Caco-2 (cell line): ENCODE data around the gene TEX51. TPM values are rescaled to one million over a fixed set of nuclear protein-coding genes. Genes with fewer than 3 reads are reported as not detected.

ENCODE experiments used
- BruUV-seq: library from RNA; stranded (reverse); fragments of 400-500 nt; replicated peaks from 2 replicates; lab custom pipeline; 2021; lab: Mats Ljungman, UMichigan
- CTCF ChIA-PET: fragments of 300-600 bp; sonication (Branson Sonifier 250); formaldehyde crosslinking; loops from one replicate; lab custom pipeline; 2022; ENCODE audit warnings: antibody characterized with exemption; lab: Charles Lee
- POLR2A ChIA-PET: fragments of 300-600 bp; sonication (Branson Sonifier 250); formaldehyde crosslinking; loops from one replicate; lab custom pipeline; 2022; ENCODE audit warnings: antibody characterized with exemption; lab: Charles Lee
- DNase-seq, 2 experiments: peaks; one replicate each; pipeline versions ENCODE4 v3.0.0 to v3.0.0-alpha.2; 2020 to 2022
- H3K27me3 ChIP-seq: replicated peaks from 2 replicates; pipeline ENCODE4 v1.6.0; 2011; ENCODE audit warnings: low read length; ENCODE audit not compliant: control insufficient read depth, insufficient read depth
- H3K36me3 ChIP-seq: 2 replicates; pipeline ENCODE4 v1.5.1; 2011; ENCODE audit warnings: low read length; ENCODE audit not compliant: control insufficient read depth, insufficient read depth
- H3K4me1 ChIP-seq: fragments of 250-450 bp; sonication (Bioruptor Pico); 2 replicates; pipeline ENCODE4 v1.5.1; 2020; ENCODE audit warnings: mild to moderate bottlenecking
- H3K4me3 ChIP-seq: 2 replicates; pipeline ENCODE4 v1.5.1; 2011; ENCODE audit warnings: low read depth, mild to moderate bottlenecking, control low read depth, low read length
- H3K9me3 ChIP-seq: fragments of 250-450 bp; sonication (Bioruptor Pico); 2 replicates; pipeline ENCODE4 v1.5.1; 2020; ENCODE audit warnings: mild to moderate bottlenecking, moderate library complexity
- H3K27ac Mint-ChIP-seq: one replicate; pipeline ENCODE4 v1.8.0; 2022; ENCODE audit warnings: mixed read lengths; ENCODE audit not compliant: unreplicated experiment
- H3K27me3 Mint-ChIP-seq: one replicate; pipeline ENCODE4 v1.8.0; 2022; ENCODE audit warnings: mixed read lengths; ENCODE audit not compliant: insufficient read depth, unreplicated experiment
- H3K36me3 Mint-ChIP-seq: one replicate; pipeline ENCODE4 v1.8.0; 2022; ENCODE audit warnings: mild to moderate bottlenecking, mixed read lengths; ENCODE audit not compliant: insufficient read depth, unreplicated experiment
- H3K4me1 Mint-ChIP-seq: one replicate; pipeline ENCODE4 v1.8.0; 2022; ENCODE audit warnings: low read depth, mixed read lengths; ENCODE audit not compliant: unreplicated experiment
- H3K4me3 Mint-ChIP-seq: one replicate; pipeline ENCODE4 v1.8.0; 2022; ENCODE audit warnings: mild to moderate bottlenecking, moderate library complexity, mixed read lengths; ENCODE audit not compliant: unreplicated experiment
- H3K9me3 Mint-ChIP-seq: one replicate; pipeline ENCODE4 v1.8.0; 2022; ENCODE audit warnings: mixed read lengths; ENCODE audit not compliant: unreplicated experiment
- CTCF ChIP-seq, 2 experiments: fragments of 200-600 bp in 1 of 2; IDR thresholded peaks; 1 replicate in 1 of 2; 2 replicates in 1 of 2; pipeline versions ENCODE4 v1.5.1 to v1.8.0; 2011 to 2022; ENCODE audit warnings: antibody characterized with exemption in 1 of 2, control low read depth in 1 of 2, inconsistent platforms in 1 of 2, low read depth in 1 of 2, low read length in 1 of 2, mild to moderate bottlenecking in 1 of 2, moderate library complexity in 1 of 2; ENCODE audit not compliant: insufficient read depth in 1 of 2, severe bottlenecking in 1 of 2, unreplicated experiment in 1 of 2
- intact Hi-C: fragments of 100-400 bp; cut with micrococcal nuclease; formaldehyde crosslinking; loops from one replicate; pipeline ENCODE4 v1.10.0; 2022; ENCODE audit not compliant: unreplicated experiment
- total RNA-seq: library from RNA; stranded (reverse); gene quantifications from 2 replicates; pipeline ENCODE4 v1.2.3, GENCODE V29; 2022

Gene TEX51
- total RNA-seq, 1 experiment from 2014 or later = not detected

GRCh38 chr2:126940331-126940730 is 41.6 kb downstream of the TEX51 start:
- Histone ChIP-seq H3K4me1 (no peaks in the 10 kb centered on the region), H3K27me3 (no peaks in the 10 kb centered on the region), H3K36me3 (no peaks in the 10 kb centered on the region), H3K4me3 (no peak overlapping the region), H3K9me3 (peaks cover 14% of the 10 kb centered on the region)
- no peak for DNase-seq
- Mint-ChIP-seq H3K36me3 (no peaks in the 10 kb centered on the region), H3K27ac (no peak overlapping the region), H3K9me3 (peaks cover 13% of the 10 kb centered on the region), H3K4me1 (no peaks in the 10 kb centered on the region), H3K27me3 (peaks cover 5% of the 10 kb centered on the region), H3K4me3 (no peak overlapping the region)
- ChIA-PET CTCF (no interaction called here), POLR2A (no interaction called here)
- BruUV-seq = no TSS peak
- no peak for TF ChIP-seq CTCF (IDR thresholded peaks at IDR 0.05; ENCODE audit: insufficient read depth in 1 of 2, low read depth in 1 of 2, low read length in 1 of 2, severe bottlenecking in 1 of 2, unreplicated experiment in 1 of 2)
- intact Hi-C loops = no loop called here

- H3K4me1 Mint-ChIP-seq = peaks cover 12% of the 10 kb centered on the region
- TF ChIP-seq CTCF (IDR thresholded peaks at IDR 0.05; ENCODE audit: insufficient read depth in 1 of 2, low read depth in 1 of 2, low read length in 1 of 2, severe bottlenecking in 1 of 2, unreplicated experiment in 1 of 2) = no peak
- no TSS peak for BruUV-seq
- Histone ChIP-seq H3K27me3 (no peaks in the 10 kb centered on the region), H3K4me3 (no peak overlapping the region), H3K9me3 (peaks cover 29% of the 10 kb centered on the region), H3K36me3 (no peaks in the 10 kb centered on the region), H3K4me1 (peaks cover 15% of the 10 kb centered on the region)
- no peak overlapping the region for H3K4me3 Mint-ChIP-seq
- H3K9me3 Mint-ChIP-seq = peaks cover 23% of the 10 kb centered on the region
- ChIA-PET POLR2A (no interaction called here), CTCF (no interaction called here)
- DNase-seq = no peak
- peaks cover 5% of the 10 kb centered on the region for H3K27me3 Mint-ChIP-seq
- H3K36me3 Mint-ChIP-seq = no peaks in the 10 kb centered on the region
- H3K27ac Mint-ChIP-seq = no peak overlapping the region
- intact Hi-C loops = no loop called here
Observed at GRCh38 chr2:126942427-126943203, 43.9 kb downstream of the TEX51 start.

GRCh38 chr2:126943612-126944348 is 45.1 kb downstream of the TEX51 start:
- H3K4me1 Mint-ChIP-seq = peaks cover 12% of the 10 kb centered on the region
- Histone ChIP-seq H3K4me1 (peaks cover 18% of the 10 kb centered on the region), H3K36me3 (no peaks in the 10 kb centered on the region), H3K4me3 (no peak overlapping the region), H3K9me3 (peaks cover 30% of the 10 kb centered on the region), H3K27me3 (no peaks in the 10 kb centered on the region)
- peaks cover 23% of the 10 kb centered on the region for H3K9me3 Mint-ChIP-seq
- BruUV-seq = no TSS peak
- ChIA-PET POLR2A (no interaction called here), CTCF (no interaction called here)
- no peak for DNase-seq
- no peak overlapping the region for H3K27ac Mint-ChIP-seq
- intact Hi-C loops = no loop called here
- no peaks in the 10 kb centered on the region for H3K27me3 Mint-ChIP-seq
- no peaks in the 10 kb centered on the region for H3K36me3 Mint-ChIP-seq
- no peak overlapping the region for H3K4me3 Mint-ChIP-seq
- TF ChIP-seq CTCF (IDR thresholded peaks at IDR 0.05; ENCODE audit: insufficient read depth in 1 of 2, low read depth in 1 of 2, low read length in 1 of 2, severe bottlenecking in 1 of 2, unreplicated experiment in 1 of 2) = no peak
